Vagina (tissue), 2 donors: ENCODE data around the gene ASPG.

Experiments
- POLR2AphosphoS5 ChIP-seq, 2 donors: sonication (generic); formaldehyde crosslinking; IDR thresholded peaks; one replicate each; pipeline ENCODE4 v1.9.0; 2017; ENCODE audit warnings: antibody characterized with exemption in 2 of 2, mild to moderate bottlenecking in 2 of 2, low read depth in 1 of 2; ENCODE audit not compliant: insufficient read depth in 1 of 2
- TF ChIP-seq, protein P1 (sequence below), 3 experiments: fragments of 450-650 bp in 2 of 3; fragments of 200-600 bp in 1 of 3; sonication (generic) in 1 of 3; IDR thresholded peaks; one replicate each; pipeline ENCODE4 v1.5.1; 2017 to 2019; ENCODE audit warnings: antibody characterized with exemption in 3 of 3, mild to moderate bottlenecking in 2 of 3, moderate library complexity in 2 of 3

GRCh38 chr14:104105822-104106470 lies 20.4 kb downstream of the ASPG start:
- TF ChIP-seq, protein P1, sequence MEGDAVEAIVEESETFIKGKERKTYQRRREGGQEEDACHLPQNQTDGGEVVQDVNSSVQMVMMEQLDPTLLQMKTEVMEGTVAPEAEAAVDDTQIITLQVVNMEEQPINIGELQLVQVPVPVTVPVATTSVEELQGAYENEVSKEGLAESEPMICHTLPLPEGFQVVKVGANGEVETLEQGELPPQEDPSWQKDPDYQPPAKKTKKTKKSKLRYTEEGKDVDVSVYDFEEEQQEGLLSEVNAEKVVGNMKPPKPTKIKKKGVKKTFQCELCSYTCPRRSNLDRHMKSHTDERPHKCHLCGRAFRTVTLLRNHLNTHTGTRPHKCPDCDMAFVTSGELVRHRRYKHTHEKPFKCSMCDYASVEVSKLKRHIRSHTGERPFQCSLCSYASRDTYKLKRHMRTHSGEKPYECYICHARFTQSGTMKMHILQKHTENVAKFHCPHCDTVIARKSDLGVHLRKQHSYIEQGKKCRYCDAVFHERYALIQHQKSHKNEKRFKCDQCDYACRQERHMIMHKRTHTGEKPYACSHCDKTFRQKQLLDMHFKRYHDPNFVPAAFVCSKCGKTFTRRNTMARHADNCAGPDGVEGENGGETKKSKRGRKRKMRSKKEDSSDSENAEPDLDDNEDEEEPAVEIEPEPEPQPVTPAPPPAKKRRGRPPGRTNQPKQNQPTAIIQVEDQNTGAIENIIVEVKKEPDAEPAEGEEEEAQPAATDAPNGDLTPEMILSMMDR (IDR thresholded peaks at IDR 0.05): no peak
- no peak for TF ChIP-seq POLR2AphosphoS5 (IDR thresholded peaks at IDR 0.05; ENCODE audit: insufficient read depth in 1 of 2, low read depth in 1 of 2)
